AG04449 (cell line): ENCODE measurements around the gene ACER2.
"Not testable (repeated sequence)": the region's sequence is repeated elsewhere in the genome, so short reads cannot be mapped to it uniquely, and the experiment has no call there.

ENCODE experiments used
- CTCF ChIA-PET: fragments of 350-600 bp; formaldehyde crosslinking; extraction: SDS; loops from one replicate; lab custom pipeline; 2021; ENCODE audit warnings: antibody characterized with exemption; lab: Yijun Ruan, JAX
- POLR2A ChIA-PET: fragments of 400-600, 350-600 bp; formaldehyde crosslinking; extraction: SDS; loops from one replicate; lab custom pipeline; 2020; ENCODE audit warnings: antibody characterized with exemption, inconsistent platforms; lab: Yijun Ruan, JAX
- DNase-seq: peaks from one replicate; pipeline ENCODE4 v3.0.0-alpha.2; 2010; ENCODE audit warnings: low read depth, low spot score
- H3K4me3 ChIP-seq: 2 replicates; pipeline ENCODE4 v1.5.1; 2011; ENCODE audit warnings: low read depth, mild to moderate bottlenecking, control low read depth, low read length
- CTCF ChIP-seq: IDR thresholded peaks from one replicate; pipeline ENCODE4 v1.5.1; 2011; ENCODE audit warnings: mild to moderate bottlenecking, moderate library complexity, low read length, control low read depth, inconsistent platforms; ENCODE audit not compliant: insufficient read depth; ENCODE audit errors: missing control alignments

ACER2 gene

GRCh38 chr9:19411316-19411715 is 2.5 kb downstream of the ACER2 start:
- POLR2A ChIA-PET = no interaction called here
- CTCF ChIA-PET = no interaction called here
- DNase-seq = no peak
- no peak overlapping the region for H3K4me3 ChIP-seq
- no peak for TF ChIP-seq CTCF

- POLR2A ChIA-PET, DNase-seq, H3K4me3 ChIP-seq, CTCF ChIA-PET: not testable (repeated sequence)
Measured at GRCh38 chr9:19413456-19413855, 4.6 kb downstream of the ACER2 start.

GRCh38 chr9:19416143-19416542 is 7.3 kb downstream of the ACER2 start:
- ChIA-PET CTCF (no interaction called here), POLR2A (no interaction called here)
- DNase-seq = no peak
- H3K4me3 ChIP-seq = no peak overlapping the region
- no peak for TF ChIP-seq CTCF

GRCh38 chr9:19420877-19421276 is 12.1 kb downstream of the ACER2 start:
- no peak overlapping the region for H3K4me3 ChIP-seq
- no peak for DNase-seq
- TF ChIP-seq CTCF = no peak
- CTCF ChIA-PET = interaction anchor here (1.6 kb wide), 1 partner anchor 44 kb away, joined by 6 read pairs; no protein-coding TSS in a partner anchor
- POLR2A ChIA-PET = no interaction called here

- no peak for TF ChIP-seq CTCF
- no peak overlapping the region for H3K4me3 ChIP-seq
- DNase-seq = no peak
- CTCF ChIA-PET = interaction anchor here (0.6 to 1.8 kb wide), 3 partner anchors 25 to 42 kb away, joined by 3 to 5 read pairs (median 3); no protein-coding TSS in a partner anchor
- POLR2A ChIA-PET = no interaction called here
Measured at GRCh38 chr9:19423163-19423562, 14.4 kb downstream of the ACER2 start.

- POLR2A ChIA-PET = no interaction called here
- no peak for TF ChIP-seq CTCF
- CTCF ChIA-PET = no interaction called here
- no peak for DNase-seq
- no peak overlapping the region for H3K4me3 ChIP-seq
Measured at GRCh38 chr9:19424176-19424779, 15.5 kb downstream of the ACER2 start.

- ChIA-PET CTCF (interaction anchor here (1.0 to 1.4 kb wide), 2 partner anchors 15 to 36 kb away, joined by 3 to 6 read pairs; no protein-coding TSS in a partner anchor), POLR2A (interaction anchor here (0.7 to 1.2 kb wide), 2 partner anchors 50 to 318 kb away, joined by 3 to 4 read pairs; partner anchors contain the start of gene RPS6)
Measured at GRCh38 chr9:19429595-19429994, 20.8 kb downstream of the ACER2 start.

More at GRCh38 chr9:19429595-19429994, 20.8 kb downstream of the ACER2 start:
- TF ChIP-seq CTCF = no peak
- DNase-seq = no peak
- H3K4me3 ChIP-seq = no peak overlapping the region
